Hepatic stellate cell (primary cell): ENCODE measurements around the gene DNMT3A.

ENCODE experiments used
- DNase-seq: peaks from one replicate; pipeline ENCODE4 v3.0.0; 2011; ENCODE audit warnings: low spot score

DNMT3A gene

GRCh38 chr2:25257032-25257552 lies 84.6 kb downstream of the DNMT3A start:
- DNase-seq = peak; percentile 90

GRCh38 chr2:25256488-25256875 lies 85.2 kb downstream of the DNMT3A start:
- DNase-seq = no peak

- no peak for DNase-seq
Observed at GRCh38 chr2:25255745-25256487, 85.8 kb downstream of the DNMT3A start.

GRCh38 chr2:25254961-25255360 lies 86.8 kb downstream of the DNMT3A start:
- DNase-seq = no peak

- DNase-seq = no peak
Observed at GRCh38 chr2:25253153-25253626, 88.5 kb downstream of the DNMT3A start.

- peak; percentile 86 for DNase-seq
Observed at GRCh38 chr2:25252291-25253152, 89.2 kb downstream of the DNMT3A start.

- peak; percentile 68 for DNase-seq
Observed at GRCh38 chr2:25251422-25252273, 90.1 kb downstream of the DNMT3A start.

- no peak for DNase-seq
Observed at GRCh38 chr2:25251071-25251421, 90.7 kb downstream of the DNMT3A start.

- no peak for DNase-seq
Observed at GRCh38 chr2:25250331-25251070, 91.2 kb downstream of the DNMT3A start.

GRCh38 chr2:25249785-25250184 lies 91.9 kb downstream of the DNMT3A start:
- DNase-seq = no peak

GRCh38 chr2:25247792-25248512 lies 93.8 kb downstream of the DNMT3A start:
- DNase-seq = no peak

- DNase-seq = no peak
Observed at GRCh38 chr2:25246558-25247290, 95.0 kb downstream of the DNMT3A start.

GRCh38 chr2:25246001-25246400 lies 95.7 kb downstream of the DNMT3A start:
- no peak for DNase-seq

GRCh38 chr2:25245141-25245540 lies 96.6 kb downstream of the DNMT3A start:
- no peak for DNase-seq

- no peak for DNase-seq
Observed at GRCh38 chr2:25243995-25244394, 97.7 kb downstream of the DNMT3A start.

GRCh38 chr2:25241452-25241851 lies 100.3 kb downstream of the DNMT3A start:
- no peak for DNase-seq

GRCh38 chr2:25240636-25241035 lies 101.1 kb downstream of the DNMT3A start:
- no peak for DNase-seq

GRCh38 chr2:25238920-25239319 lies 102.8 kb downstream of the DNMT3A start:
- no peak for DNase-seq

- no peak for DNase-seq
Observed at GRCh38 chr2:25237764-25238163, 104.0 kb downstream of the DNMT3A start.

- DNase-seq = no peak
Observed at GRCh38 chr2:25236736-25237135, 105.0 kb downstream of the DNMT3A start.
